Adipose tissue (tissue), 3 donors: ENCODE results near the gene NEU3. TPM values are rescaled to one million over a fixed set of nuclear protein-coding genes. Genes with fewer than 3 reads are reported as not detected.
"Not testable (repeated sequence)": the region's sequence is repeated elsewhere in the genome, so short reads cannot be mapped to it uniquely, and the experiment has no call there.

Experiments used
- H3K27ac ChIP-seq: one replicate; pipeline ENCODE4 v1.5.1; 2013; ENCODE audit warnings: low read depth, low read length
- WGBS, 3 donors: extraction: QIAGEN DNeasy Blood & Tissue Kit; methylation state at CpG; one replicate each; pipeline ENCODE4 v1.1.7; 2013; 5-methylcytosine and 5-hydroxymethylcytosine counted together
- polyA plus RNA-seq, 3 donors: library from polyadenylated mRNA; stranded (reverse); fragments of 200-250 nt; gene quantifications; one replicate each; pipeline ENCODE4 v1.2.3, GENCODE V29; 2013
- donor health status: healthy with polysubstance abuse.
- donor health status: Bipolar disorder and iron deficiency.
- donor health status: healthy.

NEU3 gene
- polyA plus RNA-seq, 3 donors = 2.6 to 3.1 (median 2.6) TPM

- WGBS, 3 donors = 87 to 94% (median 88%) methylated on average over 4 of the region's 4 CpGs
- H3K27ac ChIP-seq = no peak overlapping the region
These were observed 58.5 kb downstream of the NEU3 start for GRCh38 chr11:75047191-75047590.

GRCh38 chr11:75049501-75050266, 61.0 kb downstream of the NEU3 start:
- WGBS, 3 donors = 47 to 79% (median 68%) methylated on average over 7 to 8 of the region's 8 CpGs
- not testable (repeated sequence) for H3K27ac ChIP-seq

DNA sequence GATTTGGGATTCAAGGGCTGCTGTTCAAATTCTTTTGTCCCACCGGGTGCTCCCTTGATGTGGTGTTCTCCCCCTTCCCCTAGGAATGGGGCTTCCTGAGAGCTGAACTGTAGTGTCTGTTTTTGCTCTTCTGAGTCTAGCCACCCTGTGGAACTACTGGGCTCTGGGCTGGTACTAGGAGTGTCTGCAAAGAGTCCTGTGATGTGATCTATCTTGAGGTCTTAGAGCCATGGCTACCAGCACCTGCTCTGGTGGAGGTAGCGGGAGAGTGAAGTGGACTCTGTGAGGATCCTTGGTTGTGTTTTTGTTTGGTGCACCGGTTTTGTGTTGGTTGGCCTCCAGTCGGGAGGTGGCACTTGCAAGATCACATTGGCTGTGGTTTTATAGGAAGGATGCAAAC, 61.8 kb downstream of the NEU3 start:
- H3K27ac ChIP-seq = no peak overlapping the region

GRCh38 chr11:75051043-75051442, 62.3 kb downstream of the NEU3 start:
- 53 to 87% (median 85%) methylated on average over 5 of the region's 5 CpGs for WGBS, 3 donors
- no peak overlapping the region for H3K27ac ChIP-seq

More for the DNA sequence above, 61.8 kb downstream of the NEU3 start:
- WGBS, 3 donors = 75 to 97% (median 92%) methylated on average over 4 of the region's 4 CpGs

DNA sequence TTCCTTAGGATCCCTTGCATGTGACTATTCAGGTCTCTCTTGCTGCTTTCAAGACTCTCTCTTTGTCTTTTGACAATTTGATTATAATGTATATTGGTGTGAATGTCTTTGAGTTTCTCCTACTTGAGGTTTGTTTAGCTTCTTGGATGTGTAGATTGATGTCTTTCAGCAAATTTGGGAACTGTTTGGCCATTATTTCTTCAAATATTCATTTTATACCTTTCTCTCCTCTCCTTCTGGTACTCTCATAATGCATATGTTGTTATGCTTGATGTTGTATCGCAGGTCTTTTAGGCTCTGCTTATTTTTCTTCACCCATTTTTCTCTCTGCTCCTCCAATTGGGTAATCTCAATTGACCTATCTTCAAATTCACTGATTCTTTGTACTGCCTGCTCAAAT, 63.7 kb downstream of the NEU3 start:
- H3K27ac ChIP-seq = no peak overlapping the region
- 37 to 100% (median 96%) methylated on average over 1 of the region's 1 CpG for WGBS, 3 donors

DNA sequence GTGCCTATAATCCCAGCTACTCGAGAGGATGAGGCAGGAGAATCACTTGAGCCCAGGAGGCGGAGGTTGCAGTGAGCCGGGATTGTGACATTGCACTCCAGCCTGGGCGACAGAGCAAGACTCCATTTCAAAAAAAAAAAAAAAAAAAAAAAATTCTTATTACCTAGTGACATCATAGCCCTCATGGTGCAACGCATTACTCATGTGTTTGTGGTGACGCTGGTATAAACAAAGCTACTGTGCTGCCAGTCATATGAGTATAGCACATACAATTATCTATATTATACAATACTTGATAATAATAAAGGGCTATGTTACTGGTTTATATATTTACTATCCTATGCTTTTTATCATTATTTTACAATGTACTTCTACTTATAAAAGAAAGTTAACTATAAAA, 66.8 kb downstream of the NEU3 start:
- 83 to 93% (median 91%) methylated on average over 6 of the region's 6 CpGs for WGBS, 3 donors
- H3K27ac ChIP-seq = no peak overlapping the region

- no peak overlapping the region for H3K27ac ChIP-seq
- 55 to 87% (median 73%) methylated on average over 3 of the region's 3 CpGs for WGBS, 3 donors
These were observed 68.1 kb downstream of the NEU3 start for GRCh38 chr11:75056814-75057213.

GRCh38 chr11:75059299-75059698, 70.6 kb downstream of the NEU3 start:
- H3K27ac ChIP-seq = no peak overlapping the region

DNA sequence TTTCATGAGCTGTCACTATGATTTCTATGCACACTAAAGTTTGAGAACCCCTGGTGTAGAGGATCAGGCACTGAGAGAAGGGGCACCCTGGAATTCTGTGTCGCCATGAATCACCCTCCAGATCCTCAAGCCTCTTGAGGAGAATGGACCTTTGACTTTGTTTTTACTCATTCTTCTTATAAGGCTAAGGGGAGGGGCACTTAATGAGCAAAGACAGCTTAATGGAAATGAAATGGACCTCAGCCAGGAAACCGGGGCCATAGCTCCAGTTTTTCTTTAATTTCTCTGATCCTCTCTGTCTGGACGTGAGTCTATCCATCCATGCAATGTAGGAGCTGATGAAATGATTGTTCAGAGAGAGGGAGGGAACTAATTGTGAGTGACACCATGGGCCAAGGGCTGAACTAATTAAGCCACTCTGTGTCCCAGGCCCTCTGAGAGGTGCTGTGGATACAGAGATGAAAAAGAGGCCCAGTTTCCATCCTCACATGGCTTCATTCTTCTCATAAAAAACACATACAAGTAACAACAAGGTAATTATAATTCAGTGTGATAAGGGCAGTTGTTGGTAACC, 75.1 kb downstream of the NEU3 start:
- no peak overlapping the region for H3K27ac ChIP-seq

DNA sequence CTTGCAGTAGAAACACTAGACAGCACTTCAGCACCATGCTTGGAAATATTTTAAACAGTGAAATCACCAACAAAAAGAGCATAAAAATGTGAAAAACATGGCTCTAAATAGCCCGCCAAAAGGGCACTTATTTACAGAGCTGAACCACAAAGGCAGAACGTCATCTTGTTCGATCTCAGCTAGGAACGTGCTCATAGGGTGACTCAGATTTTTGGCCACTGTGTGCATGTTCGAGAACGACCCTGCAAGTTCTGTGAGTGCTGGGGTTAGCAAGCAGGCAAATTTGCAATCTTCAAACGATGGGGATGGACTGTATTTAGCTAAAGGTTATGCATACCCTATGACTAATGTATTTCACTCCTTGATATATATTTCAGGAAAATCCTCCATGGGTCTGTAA, 77.3 kb downstream of the NEU3 start:
- WGBS, 3 donors = 74 to 84% (median 83%) methylated on average over 7 of the region's 7 CpGs

More for the DNA sequence above, 75.1 kb downstream of the NEU3 start:
- WGBS, 3 donors = 51 to 61% (median 58%) methylated on average over 3 of the region's 3 CpGs

More for the DNA sequence above, 77.3 kb downstream of the NEU3 start:
- no peak overlapping the region for H3K27ac ChIP-seq

Other genes with a start within 250 kb of the NEU3 start
- gene RNF169, start 240.1 kb upstream of the NEU3 start, polyA plus RNA-seq = 1 to 10 TPM; 2.2 to 3.4 (median 2.9) TPM
- 1 to 10 TPM; 1.0 to 5.8 (median 2.4) TPM for gene XRRA1, start 39.8 kb upstream of the NEU3 start, polyA plus RNA-seq
- 10 to 100 TPM; 58.1 to 85.6 (median 67.9) TPM for gene SPCS2, start 39.7 kb upstream of the NEU3 start, polyA plus RNA-seq
- not detected for gene OR2AT4, start 107.9 kb downstream of the NEU3 start, polyA plus RNA-seq
- 10 to 100 TPM; 15.2 to 23.4 (median 16.5) TPM for gene SLCO2B1, start 162.2 kb downstream of the NEU3 start, polyA plus RNA-seq